Stomach (tissue), 4 donors: ENCODE data around the gene EVI2B.
"Not testable (repeated sequence)": the region's sequence is repeated elsewhere in the genome, so short reads cannot be mapped to it uniquely, and the experiment has no call there.

Experiments
- CTCF ChIP-seq, 7 experiments: fragments of 450-650 bp in 4 of 7; fragments of 200-600 bp in 3 of 7; sonication (generic) in 3 of 7; IDR thresholded peaks; one replicate each; pipeline ENCODE4 v1.5.1; 2016 to 2019; ENCODE audit warnings: antibody characterized with exemption in 7 of 7, control low read depth in 2 of 7, mild to moderate bottlenecking in 1 of 7
- EP300 ChIP-seq: sonication (generic); formaldehyde crosslinking; IDR thresholded peaks from one replicate; pipeline ENCODE4 v1.6.1; 2017; ENCODE audit warnings: antibody characterized with exemption
- POLR2A ChIP-seq, 4 donors: fragments of 450-650 bp; IDR thresholded peaks; one replicate each; pipeline ENCODE4 v1.6.1; 2016; ENCODE audit warnings: antibody characterized with exemption in 4 of 4, control low read depth in 2 of 4, mild to moderate bottlenecking in 1 of 4, moderate library complexity in 1 of 4
- POLR2AphosphoS5 ChIP-seq, 3 donors: sonication (generic); formaldehyde crosslinking; IDR thresholded peaks; one replicate each; pipeline ENCODE4 v1.6.1; 2016; ENCODE audit warnings: antibody characterized with exemption in 3 of 3

DNA sequence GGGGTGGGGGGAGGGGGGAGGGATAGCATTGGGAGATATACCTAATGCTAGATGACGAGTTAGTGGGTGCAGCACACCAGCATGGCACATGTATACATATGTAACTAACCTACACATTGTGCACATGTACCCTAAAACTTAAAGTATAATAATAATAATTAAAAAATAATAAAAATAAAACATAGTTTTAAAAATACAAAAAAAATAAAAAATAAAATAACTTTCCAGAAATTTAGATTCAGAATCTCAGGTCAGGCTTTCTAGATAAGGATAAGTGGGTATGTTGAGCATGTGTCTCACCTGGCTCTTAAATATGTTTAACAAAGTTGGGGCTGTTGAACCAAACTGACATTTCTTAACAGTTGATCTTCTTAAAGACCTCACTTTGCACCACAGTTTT lies 25.9 kb downstream of the EVI2B start:
- not testable (repeated sequence) for TF ChIP-seq EP300; POLR2AphosphoS5 (IDR thresholded peaks at IDR 0.05); POLR2A (IDR thresholded peaks at IDR 0.05); CTCF (IDR thresholded peaks at IDR 0.05)
